ENCODE data around the gene PHYKPL.

PHYKPL gene

GRCh38 chr5:178232124-178232919, at the start of gene PHYKPL:
PHYKPL (minus strand) TSS chr5:178232802; CDS start chr5:178232550, 252 bp downstream.
- no peak for DNase-seq (ENCODE audit: low read depth, low spot score)

DNA sequence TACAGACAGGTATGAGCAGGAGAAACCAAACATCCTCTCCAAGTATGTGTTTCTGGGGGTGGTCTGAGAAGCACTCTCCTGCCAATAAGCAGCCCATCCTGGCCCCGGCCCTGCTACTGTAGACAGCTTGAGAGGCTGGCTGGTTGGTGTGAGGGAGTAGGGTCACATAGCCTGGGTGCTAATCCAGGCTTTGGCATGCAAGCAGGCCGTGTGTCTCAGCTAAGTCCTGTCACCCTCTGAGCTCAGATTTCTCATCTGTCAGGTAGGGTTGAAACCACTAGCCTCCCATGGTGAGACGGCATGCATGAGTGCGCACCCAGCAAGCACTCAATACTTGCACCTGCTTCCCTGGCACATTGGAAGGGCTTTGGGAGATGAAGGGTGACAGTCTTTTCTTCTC, 49.8 kb upstream of the PHYKPL start:
- DNase-seq (ENCODE audit: low read depth, low spot score), result no peak

DNA sequence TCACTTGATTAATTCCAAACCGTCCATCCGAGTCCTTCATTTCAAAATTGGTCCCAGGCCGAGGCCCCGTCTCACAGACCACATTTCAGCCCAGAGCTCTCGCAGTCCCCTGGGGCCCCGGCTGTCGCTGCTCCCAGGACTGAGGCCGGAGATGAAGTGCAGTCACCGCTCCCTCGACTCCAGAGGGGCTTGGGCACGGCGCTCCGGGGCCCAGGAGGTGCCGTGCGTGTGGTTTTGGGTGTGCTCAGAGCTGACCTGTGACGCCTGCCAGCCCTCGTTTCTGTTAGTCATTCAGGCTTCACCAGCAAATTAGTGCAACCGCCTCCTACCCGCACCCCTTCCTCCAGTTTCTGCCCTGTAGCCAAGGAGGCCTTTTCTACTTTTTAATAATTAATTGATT, 48.7 kb upstream of the PHYKPL start:
- DNase-seq (ENCODE audit: low read depth, low spot score), result no peak

- no peak for DNase-seq (ENCODE audit: low read depth, low spot score)
These were observed 48.0 kb upstream of the PHYKPL start for GRCh38 chr5:178280631-178281030.

GRCh38 chr5:178279723-178280438, 47.3 kb upstream of the PHYKPL start:
- DNase-seq (ENCODE audit: low read depth, low spot score), result peak; percentile 25

DNA sequence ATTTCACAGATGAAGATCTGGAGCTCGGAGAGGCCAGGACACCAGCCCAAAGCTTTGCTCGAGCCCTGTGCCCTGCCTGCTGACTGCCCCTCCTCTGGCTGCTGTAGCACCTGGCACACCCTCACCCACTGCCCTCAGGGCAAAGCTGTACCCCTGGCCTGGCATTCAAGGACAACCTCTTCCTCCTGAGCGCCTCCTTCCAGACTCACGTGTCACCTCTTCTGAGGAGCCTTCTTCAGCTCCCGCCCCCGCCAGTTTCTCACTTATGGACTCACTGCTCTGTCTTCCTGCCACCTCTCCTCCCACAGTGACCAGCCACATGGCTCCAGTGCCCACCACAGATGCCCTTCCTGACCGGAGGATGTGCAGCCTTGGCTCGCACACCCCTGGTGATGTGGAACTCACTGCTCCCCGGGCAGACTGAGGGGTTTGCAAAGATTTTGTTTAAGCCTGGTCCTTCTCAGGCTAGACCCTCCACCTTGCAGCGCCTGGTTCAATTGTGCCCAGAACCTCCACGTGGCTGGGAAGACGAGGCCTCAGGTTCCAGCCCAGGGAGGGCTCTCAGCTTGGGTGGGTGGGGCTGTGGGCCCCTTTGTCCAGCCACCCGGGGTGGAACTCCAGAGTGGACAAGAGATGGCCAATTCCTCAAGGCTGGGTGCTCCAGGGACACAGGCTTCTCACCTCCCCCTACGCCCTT, 46.6 kb upstream of the PHYKPL start:
- DNase-seq (ENCODE audit: low read depth, low spot score), result no peak

GRCh38 chr5:178278358-178279023, 45.9 kb upstream of the PHYKPL start:
- no peak for DNase-seq (ENCODE audit: low read depth, low spot score)

DNA sequence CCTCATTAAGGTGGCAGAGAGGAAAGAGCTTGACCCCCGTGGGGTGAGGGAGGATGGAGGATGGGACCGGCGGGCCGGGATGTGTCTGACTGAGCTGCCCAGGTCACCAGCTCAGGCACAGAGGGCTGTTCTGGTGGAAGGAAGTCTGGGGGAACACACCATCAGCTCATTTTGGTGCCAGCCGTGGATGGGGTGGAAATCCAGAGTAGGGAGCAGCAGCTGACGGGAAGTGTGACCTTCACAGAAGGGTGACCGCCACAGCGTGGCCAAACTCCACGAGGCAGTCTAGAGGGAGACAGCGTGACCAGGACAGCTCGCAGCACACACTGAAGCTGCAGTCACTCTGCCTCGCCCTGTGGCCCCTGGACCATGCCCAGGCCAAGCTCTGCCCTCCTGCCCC, 45.3 kb upstream of the PHYKPL start:
- no peak for DNase-seq (ENCODE audit: low read depth, low spot score)

DNA sequence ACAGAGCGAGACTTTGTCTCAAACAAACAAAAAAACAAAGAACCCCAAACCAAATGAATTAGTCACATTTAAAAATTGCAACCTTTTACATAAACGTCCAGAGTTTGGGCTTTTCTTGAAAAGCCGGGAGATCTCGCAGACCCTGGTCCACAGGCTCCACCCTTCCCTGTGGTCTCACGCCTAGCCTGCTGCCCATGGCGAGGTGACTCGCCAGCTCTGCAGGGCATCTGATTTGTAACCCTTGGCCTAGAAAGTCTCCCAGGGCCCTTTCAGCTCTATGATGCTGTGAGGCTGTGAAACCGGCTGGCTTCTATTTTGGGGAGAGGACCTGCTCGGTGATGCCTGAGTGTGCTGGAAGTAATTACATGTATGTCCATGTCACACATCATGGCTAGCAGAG, 44.7 kb upstream of the PHYKPL start:
- no peak for DNase-seq (ENCODE audit: low read depth, low spot score)

GRCh38 chr5:178274781-178275537, 42.4 kb upstream of the PHYKPL start:
- no peak for DNase-seq (ENCODE audit: low read depth, low spot score)

- DNase-seq (ENCODE audit: low read depth, low spot score), result no peak
These were observed 41.3 kb upstream of the PHYKPL start for GRCh38 chr5:178273665-178274541.

DNA sequence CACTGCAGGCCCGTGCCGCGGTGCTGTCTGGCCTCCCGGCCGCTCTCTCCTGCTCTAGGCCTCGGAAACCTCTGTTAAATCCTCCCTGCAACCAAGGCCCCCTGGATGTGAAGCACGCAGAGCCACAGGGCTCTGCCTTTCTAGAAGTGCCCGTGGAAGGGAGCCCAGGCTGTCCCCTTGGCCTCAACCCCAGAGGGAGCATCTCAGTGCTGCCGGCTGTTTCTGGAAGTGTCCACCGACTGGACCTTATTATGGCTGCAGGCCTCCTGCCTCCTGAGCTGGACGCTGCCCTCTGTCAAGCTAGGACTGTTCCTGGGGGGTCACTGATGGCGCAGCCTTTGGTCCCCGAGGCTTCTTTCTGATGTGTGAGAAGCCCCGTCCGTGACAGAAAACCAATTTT, 40.4 kb upstream of the PHYKPL start:
- DNase-seq (ENCODE audit: low read depth, low spot score), result no peak

DNA sequence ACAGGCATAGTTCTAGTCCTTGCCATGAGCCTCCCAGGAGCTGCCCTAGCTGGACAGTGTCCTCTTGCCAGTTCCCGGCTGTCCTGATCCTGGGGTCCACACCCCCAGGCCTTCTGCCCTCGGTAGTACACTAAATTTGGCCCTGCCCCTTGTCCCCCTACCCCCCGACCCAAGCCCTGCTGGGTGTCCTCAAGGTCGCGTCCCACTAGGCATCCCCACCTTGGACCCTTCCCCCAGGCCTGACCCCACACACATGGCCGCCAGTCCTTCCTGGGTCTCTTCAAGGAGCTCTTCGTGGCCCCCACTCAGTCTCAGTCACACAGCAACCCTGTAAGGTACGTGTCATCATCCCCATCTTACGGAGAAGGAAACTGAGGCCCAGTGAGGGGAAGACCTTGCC, 40.0 kb upstream of the PHYKPL start:
- DNase-seq (ENCODE audit: low read depth, low spot score), result no peak

DNA sequence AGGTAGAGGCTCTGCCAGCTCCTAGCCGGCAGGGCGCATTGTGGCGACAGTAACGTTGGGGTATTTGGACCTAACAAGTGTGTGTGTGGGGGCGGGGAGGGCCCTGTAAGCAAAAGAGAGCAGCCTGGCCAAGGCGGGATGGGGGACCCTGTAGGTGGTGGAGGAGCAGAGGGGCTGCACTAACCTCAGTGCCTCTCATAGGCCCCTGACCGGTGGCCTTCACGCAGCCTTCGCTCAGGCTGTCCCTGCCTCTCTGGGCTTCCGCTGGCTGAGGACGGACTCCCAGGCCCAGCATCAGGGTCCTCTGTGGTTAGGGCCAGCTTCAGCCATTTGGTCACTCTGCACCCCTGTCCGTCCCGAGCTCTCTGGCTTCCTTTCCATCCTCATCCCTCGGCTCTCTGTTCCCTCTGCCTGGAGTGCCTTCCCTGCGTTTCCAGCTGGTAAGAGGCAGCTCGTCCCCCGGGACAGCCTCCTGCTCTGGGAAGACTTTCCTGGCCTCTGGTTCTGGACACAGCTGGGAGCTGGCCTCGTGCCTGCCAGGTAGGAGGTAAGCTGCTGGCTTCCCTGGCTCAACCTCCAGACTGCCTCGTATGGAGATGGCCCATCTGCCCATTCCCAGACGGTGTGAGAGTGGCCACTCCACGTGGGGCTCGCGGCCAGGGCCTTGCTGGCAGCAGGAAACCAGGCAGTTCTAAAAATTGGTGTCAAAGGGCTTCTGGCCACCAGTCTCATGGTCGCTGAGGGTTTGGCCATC, 39.3 kb upstream of the PHYKPL start:
- no peak for DNase-seq (ENCODE audit: low read depth, low spot score)

- no peak for DNase-seq (ENCODE audit: low read depth, low spot score)
These were observed 38.6 kb upstream of the PHYKPL start for GRCh38 chr5:178271231-178271630.

- DNase-seq (ENCODE audit: low read depth, low spot score), result no peak
These were observed 36.9 kb upstream of the PHYKPL start for GRCh38 chr5:178269499-178269898.

DNA sequence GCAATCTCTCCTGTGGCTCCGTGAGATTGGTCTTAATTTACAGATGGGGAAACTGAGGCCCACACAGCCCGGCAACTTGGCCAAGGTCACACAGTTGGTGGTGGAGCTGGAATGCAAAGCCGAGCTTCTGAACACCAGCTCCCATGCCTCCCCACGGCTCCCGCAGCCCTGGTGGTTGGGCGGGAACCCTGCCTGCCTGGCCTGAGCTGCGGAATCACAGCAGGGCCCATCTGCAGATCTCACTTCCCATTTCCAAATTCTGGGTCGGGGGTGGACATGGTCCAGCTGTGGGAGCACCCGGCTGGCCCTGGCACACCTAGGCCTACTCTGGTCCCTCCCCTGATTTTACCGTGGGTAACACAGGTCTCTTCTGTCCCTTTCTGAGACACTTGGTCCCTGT, 35.3 kb upstream of the PHYKPL start:
- DNase-seq (ENCODE audit: low read depth, low spot score), result no peak

GRCh38 chr5:178267245-178267644, 34.6 kb upstream of the PHYKPL start:
- DNase-seq (ENCODE audit: low read depth, low spot score), result no peak

DNA sequence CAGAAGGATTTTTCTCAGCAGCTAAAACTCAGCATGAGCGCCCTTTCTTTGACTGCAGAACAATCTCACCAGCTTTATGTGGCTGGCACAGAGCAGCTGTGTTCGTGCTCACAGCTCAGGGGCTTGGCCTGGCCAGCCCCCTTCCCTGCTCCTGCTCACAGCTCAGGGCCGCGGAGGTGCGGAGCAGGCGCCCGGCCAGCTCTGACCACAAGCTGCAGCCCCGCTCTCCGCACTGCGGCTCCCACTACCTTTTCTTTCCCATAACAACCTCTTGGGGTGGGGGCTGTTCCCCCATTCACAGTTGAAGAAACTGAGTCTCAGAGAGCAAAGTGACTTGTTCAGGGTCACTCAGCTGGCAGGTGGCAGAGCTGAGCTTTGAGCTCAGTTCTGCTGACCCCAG, 34.0 kb upstream of the PHYKPL start:
- DNase-seq (ENCODE audit: low read depth, low spot score), result no peak

- DNase-seq (ENCODE audit: low read depth, low spot score), result no peak
These were observed 33.1 kb upstream of the PHYKPL start for GRCh38 chr5:178265746-178266145.

Data from iPS DF 19.7 (cell line).